Measurements from ENCODE around the gene COL19A1. TPM values are rescaled to one million over a fixed set of nuclear protein-coding genes. Genes with fewer than 3 reads are reported as not detected.

COL19A1 gene
- total and polyA plus RNA-seq, 2 donors from 2014 or later, result 0.60 to 1.1 TPM

DNA sequence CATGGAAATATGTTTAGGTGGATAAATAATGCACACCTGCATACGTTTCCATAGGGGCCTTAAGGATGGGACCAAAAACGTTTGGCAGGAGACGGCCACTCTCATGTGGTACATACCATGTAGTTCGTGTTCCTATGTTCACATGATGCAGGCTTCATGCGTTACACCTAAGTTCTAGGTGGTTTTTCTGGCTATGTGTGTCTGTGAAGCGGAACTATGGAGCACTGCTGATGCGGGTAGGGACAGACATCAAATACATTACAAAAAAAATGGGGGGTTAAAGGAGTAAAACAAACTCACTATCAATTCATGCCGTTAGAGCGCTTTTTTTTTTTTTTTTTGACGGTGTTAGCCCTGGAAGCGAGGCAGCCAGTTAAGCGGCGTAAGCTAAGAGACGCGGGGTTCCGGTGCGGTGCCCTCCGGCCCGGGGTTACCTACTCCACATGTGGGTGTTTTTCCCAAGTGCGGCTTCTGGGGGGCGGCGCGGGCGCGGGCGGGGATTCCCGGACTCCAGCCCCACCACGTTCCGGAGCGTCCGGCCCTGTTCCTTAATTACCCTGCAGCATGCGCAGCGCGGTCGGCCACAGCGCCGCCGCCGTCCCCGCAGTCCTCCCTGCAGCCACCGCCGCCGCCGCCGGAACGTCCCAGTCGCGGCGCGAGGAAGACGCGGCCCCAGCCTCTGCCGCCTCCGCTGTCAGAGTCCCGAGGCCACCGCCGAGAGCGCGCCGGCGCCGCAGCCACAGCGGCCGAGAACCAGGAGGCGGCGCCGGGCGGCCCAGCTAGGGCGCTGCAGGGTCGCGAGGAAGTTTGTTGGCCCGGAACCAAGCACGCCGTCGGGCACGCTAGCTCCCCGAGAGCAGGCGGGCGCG lies 648 bp downstream of the COL19A1 start:
- Histone ChIP-seq H3K27me3 (ENCODE audit: control insufficient read depth, insufficient read depth, low read length) (no peaks in the 10 kb centered on the region), H3K36me3 (ENCODE audit: control insufficient read depth in 2 of 3, insufficient read depth in 3 of 3, low read length in 3 of 3) (no peaks in the 10 kb centered on the region), H3K4me3 (ENCODE audit: low read length in 3 of 3) (peak overlapping the region; percentile 52 to 93 (median 70)), H3K27ac (ENCODE audit: low read depth in 2 of 2, low read length in 2 of 2) (peak overlapping the region in 1 of 2 donors; percentile 29), H3K9ac (ENCODE audit: low read length in 3 of 3) (peak overlapping the region; percentile 24 to 57 (median 45)), H3K4me1 (ENCODE audit: control insufficient read depth in 2 of 3, insufficient read depth in 2 of 3, low read depth in 1 of 3, low read length in 3 of 3) (peaks cover 0 to 5% (median 0%) of the 10 kb centered on the region in 3 donors), H3K9me3 (ENCODE audit: control insufficient read depth in 2 of 3, insufficient read depth in 1 of 3, low read length in 3 of 3) (no peaks in the 10 kb centered on the region)
- TF ChIP-seq, protein P1, sequence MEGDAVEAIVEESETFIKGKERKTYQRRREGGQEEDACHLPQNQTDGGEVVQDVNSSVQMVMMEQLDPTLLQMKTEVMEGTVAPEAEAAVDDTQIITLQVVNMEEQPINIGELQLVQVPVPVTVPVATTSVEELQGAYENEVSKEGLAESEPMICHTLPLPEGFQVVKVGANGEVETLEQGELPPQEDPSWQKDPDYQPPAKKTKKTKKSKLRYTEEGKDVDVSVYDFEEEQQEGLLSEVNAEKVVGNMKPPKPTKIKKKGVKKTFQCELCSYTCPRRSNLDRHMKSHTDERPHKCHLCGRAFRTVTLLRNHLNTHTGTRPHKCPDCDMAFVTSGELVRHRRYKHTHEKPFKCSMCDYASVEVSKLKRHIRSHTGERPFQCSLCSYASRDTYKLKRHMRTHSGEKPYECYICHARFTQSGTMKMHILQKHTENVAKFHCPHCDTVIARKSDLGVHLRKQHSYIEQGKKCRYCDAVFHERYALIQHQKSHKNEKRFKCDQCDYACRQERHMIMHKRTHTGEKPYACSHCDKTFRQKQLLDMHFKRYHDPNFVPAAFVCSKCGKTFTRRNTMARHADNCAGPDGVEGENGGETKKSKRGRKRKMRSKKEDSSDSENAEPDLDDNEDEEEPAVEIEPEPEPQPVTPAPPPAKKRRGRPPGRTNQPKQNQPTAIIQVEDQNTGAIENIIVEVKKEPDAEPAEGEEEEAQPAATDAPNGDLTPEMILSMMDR (IDR thresholded peaks at IDR 0.05; ENCODE audit: borderline replicate concordance, extremely low read depth, insufficient read depth), result peak; percentile 6
- FAIRE-seq (no peak), DNase-seq (peak; percentile 72 to 86 (median 77))
- intact Hi-C loops (cut with DNase I), result no loop called here

GRCh38 chr6:69867639-69867976 lies 1.3 kb downstream of the COL19A1 start:
- Histone ChIP-seq H3K4me1 (ENCODE audit: control insufficient read depth in 2 of 3, insufficient read depth in 2 of 3, low read depth in 1 of 3, low read length in 3 of 3) (peaks cover 0 to 5% (median 0%) of the 10 kb centered on the region in 3 donors), H3K36me3 (ENCODE audit: control insufficient read depth in 2 of 3, insufficient read depth in 3 of 3, low read length in 3 of 3) (no peaks in the 10 kb centered on the region), H3K27ac (ENCODE audit: low read depth in 2 of 2, low read length in 2 of 2) (peak overlapping the region in 1 of 2 donors; percentile 29), H3K4me3 (ENCODE audit: low read length in 3 of 3) (peak overlapping the region; percentile 32 to 70 (median 57)), H3K9ac (ENCODE audit: low read length in 3 of 3) (peak overlapping the region; percentile 16 to 46 (median 45)), H3K27me3 (ENCODE audit: control insufficient read depth, insufficient read depth, low read length) (no peaks in the 10 kb centered on the region), H3K9me3 (ENCODE audit: control insufficient read depth in 2 of 3, insufficient read depth in 1 of 3, low read length in 3 of 3) (no peaks in the 10 kb centered on the region)
- no peak for DNase-seq
- FAIRE-seq, result no peak
- intact Hi-C loops (cut with DNase I), result no loop called here
- TF ChIP-seq, protein P1 (IDR thresholded peaks at IDR 0.05; ENCODE audit: borderline replicate concordance, extremely low read depth, insufficient read depth), result no peak

DNA sequence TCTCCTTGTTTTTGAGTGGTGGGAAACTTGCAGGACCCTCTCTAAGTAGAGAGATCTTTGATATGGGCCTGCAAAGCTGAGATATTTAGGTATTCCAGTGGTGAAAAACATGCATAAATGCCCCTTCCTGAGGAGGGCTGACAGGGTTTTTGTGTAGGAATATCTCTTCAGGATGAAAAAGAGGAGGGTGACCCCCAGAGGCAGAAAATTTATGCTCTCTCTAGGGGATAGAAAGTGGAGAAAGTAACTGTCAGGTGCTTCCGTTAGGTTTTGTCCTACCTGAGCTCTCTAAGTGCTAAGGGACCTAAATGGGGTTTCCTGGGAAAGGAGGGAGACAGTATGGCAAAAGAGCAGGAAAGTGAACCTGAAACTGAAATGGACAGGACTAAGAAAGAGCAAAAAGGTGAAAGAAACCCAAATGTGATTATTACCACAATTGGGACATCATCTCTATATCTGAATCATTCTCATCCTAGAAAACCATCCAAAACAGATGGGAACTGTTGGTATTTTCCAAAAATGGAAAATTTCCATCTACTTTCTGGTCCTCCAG lies 2.0 kb downstream of the COL19A1 start:
- Histone ChIP-seq H3K27me3 (ENCODE audit: control insufficient read depth, insufficient read depth, low read length) (no peaks in the 10 kb centered on the region), H3K27ac (ENCODE audit: low read depth in 2 of 2, low read length in 2 of 2) (no peak overlapping the region), H3K36me3 (ENCODE audit: control insufficient read depth in 2 of 3, insufficient read depth in 3 of 3, low read length in 3 of 3) (no peaks in the 10 kb centered on the region), H3K4me3 (ENCODE audit: low read length in 3 of 3) (peak overlapping the region in 1 of 3 donors; percentile 70), H3K4me1 (ENCODE audit: control insufficient read depth in 2 of 3, insufficient read depth in 2 of 3, low read depth in 1 of 3, low read length in 3 of 3) (peaks cover 0 to 5% (median 0%) of the 10 kb centered on the region in 3 donors), H3K9me3 (ENCODE audit: control insufficient read depth in 2 of 3, insufficient read depth in 1 of 3, low read length in 3 of 3) (no peaks in the 10 kb centered on the region), H3K9ac (ENCODE audit: low read length in 3 of 3) (no peak overlapping the region)
- intact Hi-C loops (cut with DNase I), result no loop called here
- FAIRE-seq, result no peak
- no peak for DNase-seq
- TF ChIP-seq, protein P1 (IDR thresholded peaks at IDR 0.05; ENCODE audit: borderline replicate concordance, extremely low read depth, insufficient read depth), result no peak
